GM12801 (cell line): ENCODE data around the gene NNT.

Source experiments
- CTCF ChIP-seq: IDR thresholded peaks from one replicate; pipeline ENCODE4 v1.5.1; 2011; ENCODE audit warnings: control low read depth; ENCODE audit not compliant: insufficient read length; ENCODE audit errors: extremely low read depth

NNT gene

GRCh38 chr5:43563321-43563720 lies 39.7 kb upstream of the NNT start:
- no peak for TF ChIP-seq CTCF

- TF ChIP-seq CTCF: no peak
These were observed 38.6 kb upstream of the NNT start for GRCh38 chr5:43564289-43564850.

GRCh38 chr5:43565043-43565442 lies 37.9 kb upstream of the NNT start:
- no peak for TF ChIP-seq CTCF

- TF ChIP-seq CTCF: no peak
These were observed 35.0 kb upstream of the NNT start for GRCh38 chr5:43567967-43568366.

- TF ChIP-seq CTCF: no peak
These were observed 33.7 kb upstream of the NNT start for GRCh38 chr5:43569236-43569746.

GRCh38 chr5:43570450-43571158 lies 32.4 kb upstream of the NNT start:
- no peak for TF ChIP-seq CTCF

- TF ChIP-seq CTCF: no peak
These were observed 31.7 kb upstream of the NNT start for GRCh38 chr5:43571237-43571636.
